T-helper 1 cell treated with Interleukin-12 subunit alpha and Interleukin-12 subunit beta and Interleukin-4 antibody, amounts not matched to agents 30 ng/mL and 1 ng/mL, for 36 hours (primary cell): ENCODE measurements around the gene PHKB. TPM values are rescaled to one million over a fixed set of nuclear protein-coding genes. Genes with fewer than 3 reads are reported as not detected.

Source experiments
- intact Hi-C: fragments of 100-400 bp; cut with micrococcal nuclease; formaldehyde crosslinking; loops from one replicate; pipeline ENCODE4 v1.15.1; 2024
- total RNA-seq: library from RNA; stranded (reverse); gene quantifications from 2 replicates; pipeline ENCODE4 v1.2.3, GENCODE V29; 2022

Gene PHKB
- total RNA-seq, 1 donor from 2014 or later, result 48.2 TPM

DNA sequence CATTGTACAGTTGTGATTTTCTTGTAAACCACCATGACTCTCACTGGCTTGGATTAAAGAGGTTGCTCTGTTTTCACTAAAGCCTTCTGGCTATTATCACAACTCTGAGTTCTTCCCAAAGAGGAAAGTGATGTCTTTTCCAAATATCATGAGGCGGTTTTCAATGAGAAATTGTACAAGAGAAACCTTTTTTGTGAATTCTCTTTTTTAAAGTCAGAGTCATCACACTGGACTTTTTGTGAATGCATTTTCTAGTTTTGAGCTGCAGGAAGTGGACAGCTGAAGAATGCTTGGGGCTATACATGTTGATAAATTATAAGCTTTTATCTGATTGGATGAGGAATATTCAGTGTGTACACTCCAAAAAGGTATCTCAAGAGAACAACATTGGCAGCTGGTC, 100.2 kb downstream of the PHKB start:
- intact Hi-C loops, result no loop called here

DNA sequence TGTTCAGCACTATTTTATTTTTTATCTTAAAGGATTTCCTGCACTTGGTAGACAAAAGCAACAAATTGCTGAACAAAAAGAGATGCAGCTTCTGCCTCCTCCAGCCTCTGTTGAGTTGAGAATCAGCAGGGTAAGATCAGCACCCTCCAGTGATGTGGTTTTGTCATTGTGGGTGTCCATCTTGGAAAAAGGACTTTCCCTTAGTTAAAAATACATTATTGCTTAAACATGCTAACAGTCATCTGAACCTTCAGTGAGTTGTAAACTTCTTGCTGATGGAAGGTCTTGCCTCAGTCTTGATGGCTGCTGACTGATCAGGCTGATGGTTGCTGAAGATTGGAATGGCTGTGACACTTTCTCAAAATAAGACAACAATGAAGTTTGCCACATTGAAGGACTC, 101.2 kb downstream of the PHKB start:
- intact Hi-C loops, result no loop called here

DNA sequence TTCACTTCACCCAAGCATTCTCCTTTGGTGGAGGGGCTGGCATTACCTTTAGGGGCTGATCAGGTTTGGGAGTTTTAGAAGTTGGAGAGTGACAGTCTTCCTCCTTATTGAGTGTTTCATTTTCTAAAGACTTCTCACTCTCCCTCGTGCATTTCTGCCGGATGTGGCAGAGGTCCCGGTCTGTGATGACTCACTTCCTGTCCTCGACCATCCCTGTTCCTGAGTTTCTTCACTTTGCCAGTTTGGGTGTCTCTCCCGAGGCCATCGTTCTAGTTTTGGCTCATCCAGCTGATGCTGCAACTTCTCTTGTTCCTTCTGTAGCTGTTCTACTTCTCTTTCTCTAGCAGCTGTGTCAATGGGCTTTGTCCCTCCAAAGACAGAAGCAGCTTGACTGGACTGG, 104.3 kb downstream of the PHKB start:
- intact Hi-C loops, result loop anchor here (5.0 kb wide), 1 partner anchor 593 kb away; the partner anchor contains the start of gene DNAJA2

DNA sequence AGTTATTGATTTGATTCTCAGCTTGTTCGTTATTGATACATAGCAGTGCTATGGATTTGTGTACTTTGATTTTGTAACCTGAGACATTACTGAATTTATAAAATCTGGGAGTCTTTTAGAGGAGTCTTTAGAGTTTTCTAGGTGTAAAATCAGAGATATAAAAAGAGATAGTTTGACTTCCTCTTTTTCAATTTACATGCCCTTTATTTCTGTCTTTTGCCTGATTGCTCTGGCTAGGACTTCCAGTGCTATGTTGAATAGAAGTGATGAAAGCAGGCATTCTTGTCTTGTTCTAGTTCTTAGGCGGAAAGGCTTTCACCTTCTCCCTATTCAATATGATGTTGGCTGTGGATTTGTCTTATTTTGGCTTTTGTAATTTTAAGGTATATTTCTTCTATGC, 106.2 kb downstream of the PHKB start:
- intact Hi-C loops, result loop anchor here (2.0 to 5.0 kb wide), 2 partner anchors 425 to 595 kb away; partner anchors contain the start of genes DNAJA2 and NETO2

GRCh38 chr16:47568351-47568750, 107.2 kb downstream of the PHKB start:
- intact Hi-C loops, result loop anchor here (1.0 to 5.0 kb wide), 4 partner anchors 8 to 596 kb away; partner anchors contain the start of genes DNAJA2, ITFG1 and PHKB

DNA sequence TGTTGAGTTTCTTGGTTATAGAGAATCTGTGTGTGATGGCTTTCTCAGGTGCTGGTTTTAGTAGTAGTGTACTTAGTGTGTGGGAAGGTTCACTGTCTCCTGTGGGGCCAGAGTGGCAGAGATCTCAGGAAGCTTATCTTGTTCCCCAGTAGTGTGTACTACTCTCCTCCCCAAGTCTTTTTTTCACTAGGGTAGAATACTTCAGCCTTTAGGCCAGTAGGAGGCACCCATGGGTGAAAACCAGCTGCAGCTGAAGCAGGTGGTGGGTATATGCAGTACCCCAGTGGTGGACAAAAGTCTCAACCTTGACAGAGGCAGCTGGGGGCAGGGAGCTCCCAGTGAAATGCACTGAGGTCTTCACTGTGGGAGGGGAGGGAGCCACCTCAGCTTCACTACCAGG, 109.9 kb downstream of the PHKB start:
- intact Hi-C loops, result loop anchor here (5.0 kb wide), 2 partner anchors 161 to 1041 kb away; partner anchors contain the start of gene N4BP1

DNA sequence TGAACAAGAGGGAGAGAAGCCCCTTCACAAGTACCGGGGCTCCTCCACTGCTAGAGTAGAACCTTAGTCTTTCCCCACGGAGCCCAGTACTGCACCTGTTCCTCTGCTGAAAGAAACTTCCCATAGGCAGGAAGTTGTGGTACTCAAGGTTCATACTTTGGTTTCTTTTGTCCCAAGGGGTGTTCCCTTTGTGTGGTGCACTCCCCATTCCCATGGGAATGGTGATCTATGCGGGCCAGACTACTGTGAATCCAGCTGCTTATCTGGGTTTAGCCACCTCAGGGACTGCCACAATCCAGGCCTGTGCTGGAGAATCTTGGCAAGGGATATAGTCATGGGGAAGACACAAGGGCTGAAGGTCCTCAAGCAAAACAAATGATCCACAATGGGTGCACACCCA, 110.6 kb downstream of the PHKB start:
- intact Hi-C loops, result loop anchor here (5.0 kb wide), 2 partner anchors 161 to 1041 kb away; partner anchors contain the start of gene N4BP1

- intact Hi-C loops, result loop anchor here (1.0 to 5.0 kb wide), 4 partner anchors 113 to 1038 kb away; partner anchors contain the start of genes ITFG1, N4BP1, NETO2 and PHKB
Measured at GRCh38 chr16:47574091-47575054, 113.2 kb downstream of the PHKB start.

DNA sequence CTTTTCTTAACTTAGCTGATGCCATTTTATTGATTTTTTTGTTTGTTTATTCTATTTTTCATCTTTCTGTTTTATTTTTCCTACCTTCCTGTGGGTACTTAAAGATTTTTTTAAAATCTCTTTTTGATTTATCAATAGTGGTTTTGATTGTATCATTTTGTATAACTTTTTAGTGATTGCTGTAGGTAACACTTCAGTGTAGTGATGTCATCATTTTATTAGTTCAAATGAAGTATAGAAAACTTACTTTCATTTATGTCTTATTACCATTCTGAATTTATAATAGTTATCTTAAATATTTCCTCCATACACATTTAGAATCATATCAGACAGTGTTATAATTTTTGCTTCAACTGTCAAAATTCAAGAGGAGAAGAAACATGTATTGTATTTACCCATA, 115.9 kb downstream of the PHKB start:
- intact Hi-C loops, result no loop called here

- intact Hi-C loops, result no loop called here
Measured at GRCh38 chr16:47578033-47578432, 116.9 kb downstream of the PHKB start.

GRCh38 chr16:47578573-47578972, 117.4 kb downstream of the PHKB start:
- intact Hi-C loops, result no loop called here

GRCh38 chr16:47581114-47581513, 120.0 kb downstream of the PHKB start:
- intact Hi-C loops, result no loop called here

GRCh38 chr16:47584464-47585225, 123.5 kb downstream of the PHKB start:
- intact Hi-C loops, result no loop called here

GRCh38 chr16:47586121-47586520, 125.0 kb downstream of the PHKB start:
- intact Hi-C loops, result no loop called here

GRCh38 chr16:47590472-47590871, 129.3 kb downstream of the PHKB start:
- intact Hi-C loops, result loop anchor here (5.0 kb wide), 1 partner anchor 448 kb away; the partner anchor contains the start of gene NETO2

GRCh38 chr16:47592232-47592631, 131.1 kb downstream of the PHKB start:
- intact Hi-C loops, result loop anchor here (5.0 kb wide), 1 partner anchor 450 kb away; the partner anchor contains the start of gene NETO2

DNA sequence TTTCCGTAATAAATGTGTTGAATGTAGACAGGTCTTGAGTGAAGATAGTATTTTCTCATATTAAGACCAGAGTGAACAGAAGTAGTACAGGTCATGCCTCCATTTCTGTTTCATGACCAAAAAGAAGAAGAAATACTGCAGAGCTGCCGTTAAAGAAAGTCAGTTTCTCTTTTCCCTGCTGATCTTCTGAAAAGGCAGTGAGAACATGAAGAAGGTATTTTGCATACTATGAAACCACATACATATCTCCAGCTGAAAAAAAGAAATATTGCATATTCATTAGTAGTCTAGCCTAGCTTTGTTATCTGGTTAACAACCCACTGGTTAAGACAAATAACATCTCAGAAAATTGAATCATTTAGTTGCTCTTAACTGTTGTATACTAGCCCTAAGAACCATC, 138.4 kb downstream of the PHKB start:
- intact Hi-C loops, result no loop called here

DNA sequence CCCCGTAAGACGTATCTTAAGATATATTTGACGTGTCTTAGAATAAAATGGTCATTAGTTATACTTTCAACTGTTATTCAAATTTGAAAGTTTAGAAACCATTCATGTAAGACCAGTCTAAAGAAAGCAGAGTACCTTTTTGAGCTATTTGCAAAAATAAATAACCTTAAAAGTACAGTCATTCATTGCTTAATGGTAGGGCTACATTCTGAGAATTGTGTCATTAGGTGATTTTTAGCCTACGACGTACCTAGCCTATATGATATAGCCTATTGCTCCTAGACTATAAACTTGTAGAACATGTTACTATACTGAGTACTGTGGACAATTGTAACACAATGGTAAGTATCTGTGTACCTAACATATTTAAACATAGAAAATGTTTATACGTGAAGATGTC, 139.2 kb downstream of the PHKB start:
- intact Hi-C loops, result no loop called here

GRCh38 chr16:47604306-47604705, 143.2 kb downstream of the PHKB start:
- intact Hi-C loops, result no loop called here

DNA sequence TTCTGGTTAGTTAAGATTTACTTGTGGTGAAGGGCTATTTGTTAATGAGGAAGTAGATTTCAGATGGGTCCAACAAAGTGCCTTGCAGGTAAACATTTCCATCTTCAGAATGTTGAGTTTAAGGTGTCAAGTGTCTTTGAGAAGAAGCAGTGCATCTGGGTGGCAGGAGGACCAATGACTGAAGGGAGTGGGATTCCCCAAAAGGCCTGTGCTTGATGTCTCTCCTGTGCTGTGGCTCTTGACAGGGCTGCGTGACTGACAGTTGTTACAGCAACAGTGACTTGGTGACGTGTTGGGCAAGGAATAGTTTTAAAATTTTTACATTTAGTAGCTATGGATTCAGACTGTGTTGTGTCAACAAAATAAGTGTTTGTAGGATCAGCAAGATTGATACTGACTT, 149.9 kb downstream of the PHKB start:
- intact Hi-C loops, result no loop called here

GRCh38 chr16:47611848-47612493, 150.8 kb downstream of the PHKB start:
- intact Hi-C loops, result no loop called here
